Trophoblast cell (in vitro differentiated cells and primary cell): ENCODE results near the gene AP5Z1.

Experiments
- DNase-seq, 2 donors: peaks; one replicate each; pipeline ENCODE4 v3.0.0-alpha.2; 2016
- H2AFZ ChIP-seq: 2 replicates; pipeline ENCODE4 v1.6.1; 2013; ENCODE audit warnings: low read length, moderate library complexity, mild to moderate bottlenecking; ENCODE audit not compliant: insufficient read depth, poor library complexity
- H2AK5ac ChIP-seq: 2 replicates; pipeline ENCODE4 v1.6.1; 2013; ENCODE audit warnings: mild to moderate bottlenecking, low read length
- H2BK120ac ChIP-seq: 2 replicates; pipeline ENCODE4 v1.6.1; 2013; ENCODE audit warnings: low read length, mild to moderate bottlenecking, moderate library complexity; ENCODE audit not compliant: insufficient read depth, poor library complexity
- H2BK12ac ChIP-seq: 2 replicates; pipeline ENCODE4 v1.6.1; 2013; ENCODE audit warnings: mild to moderate bottlenecking, low read length, moderate library complexity
- H2BK5ac ChIP-seq: 2 replicates; pipeline ENCODE4 v1.6.1; 2013; ENCODE audit warnings: low read length, low read depth, moderate library complexity, mild to moderate bottlenecking; ENCODE audit not compliant: poor library complexity
- H3K14ac ChIP-seq: 2 replicates; pipeline ENCODE4 v1.6.1; 2013; ENCODE audit warnings: mild to moderate bottlenecking, low read length
- H3K18ac ChIP-seq: 2 replicates; pipeline ENCODE4 v1.6.1; 2013; ENCODE audit warnings: mild to moderate bottlenecking, low read length
- H3K23ac ChIP-seq: 2 replicates; pipeline ENCODE4 v1.6.1; 2013; ENCODE audit warnings: low read length
- H3K27ac ChIP-seq: 2 replicates; pipeline ENCODE4 v1.5.1; 2013; ENCODE audit warnings: low read depth, mild to moderate bottlenecking, inconsistent platforms, low read length, moderate library complexity
- H3K27me3 ChIP-seq: 2 replicates; pipeline ENCODE4 v1.6.1; 2013; ENCODE audit warnings: inconsistent platforms, mild to moderate bottlenecking, low read length, moderate library complexity; ENCODE audit not compliant: insufficient read depth
- H3K36me3 ChIP-seq, 2 experiments: 1 replicate in 1 of 2; 2 replicates in 1 of 2; pipeline ENCODE4 v1.6.1; 2013; ENCODE audit warnings: low read length in 2 of 2, mild to moderate bottlenecking in 2 of 2, moderate library complexity in 1 of 2; ENCODE audit not compliant: insufficient read depth in 2 of 2, control insufficient read depth in 1 of 2
- H3K4ac ChIP-seq: 2 replicates; pipeline ENCODE4 v1.6.1; 2013; ENCODE audit warnings: low read depth, mild to moderate bottlenecking, low read length, moderate library complexity
- H3K4me1 ChIP-seq, 2 experiments: 1 replicate in 1 of 2; 2 replicates in 1 of 2; pipeline ENCODE4 v1.6.1; 2013; ENCODE audit warnings: low read length in 2 of 2, mild to moderate bottlenecking in 2 of 2, moderate library complexity in 1 of 2; ENCODE audit not compliant: insufficient read depth in 2 of 2, control insufficient read depth in 1 of 2
- H3K4me2 ChIP-seq: 2 replicates; pipeline ENCODE4 v1.6.1; 2013; ENCODE audit warnings: inconsistent platforms, mild to moderate bottlenecking, low read length, moderate library complexity
- H3K4me3 ChIP-seq: 2 replicates; pipeline ENCODE4 v1.5.1; 2013; ENCODE audit warnings: mild to moderate bottlenecking, low read depth, low read length, inconsistent platforms
- H3K79me1 ChIP-seq: one replicate; pipeline ENCODE4 v1.6.1; 2013; ENCODE audit warnings: low read length
- H3K79me2 ChIP-seq: 2 replicates; pipeline ENCODE4 v1.6.1; 2013; ENCODE audit warnings: low read length, mild to moderate bottlenecking; ENCODE audit not compliant: control insufficient read depth, insufficient read depth, poor library complexity
- H3K9ac ChIP-seq: 2 replicates; pipeline ENCODE4 v1.6.1; 2013; ENCODE audit warnings: mild to moderate bottlenecking, low read length
- H3K9me3 ChIP-seq: 2 replicates; pipeline ENCODE4 v1.6.1; 2013; ENCODE audit warnings: low read depth, mild to moderate bottlenecking, control low read depth, inconsistent platforms, low read length; ENCODE audit not compliant: insufficient read depth
- H4K12ac ChIP-seq: 2 replicates; pipeline ENCODE4 v1.6.1; 2013; ENCODE audit warnings: low read depth, mild to moderate bottlenecking, low read length, moderate library complexity
- H4K8ac ChIP-seq: 2 replicates; pipeline ENCODE4 v1.6.1; 2013; ENCODE audit warnings: low read depth, mild to moderate bottlenecking, low read length, moderate library complexity
- H4K91ac ChIP-seq: one replicate; pipeline ENCODE4 v1.6.1; 2013; ENCODE audit warnings: low read depth, mild to moderate bottlenecking, low read length, moderate library complexity
- WGBS: extraction: QIAGEN DNeasy Blood & Tissue Kit; methylation state at CpG from one replicate; pipeline ENCODE4 v1.1.7; 2013; ENCODE audit warnings: missing lambda C conversion rate; ENCODE audit not compliant: insufficient read length, insufficient coverage; ENCODE audit errors: extremely low coverage; 5-methylcytosine and 5-hydroxymethylcytosine counted together

Gene AP5Z1

GRCh38 chr7:4765776-4766490, 9.5 kb upstream of the AP5Z1 start:
- H3K9me3 ChIP-seq = no peaks in the 10 kb centered on the region
- no peak overlapping the region for H3K4me3 ChIP-seq
- no peak overlapping the region for H3K4me2 ChIP-seq
- H3K36me3 ChIP-seq = peaks cover 45 to 46% of the 10 kb centered on the region in 2 experiments
- no peak overlapping the region for H2AK5ac ChIP-seq
- no peak overlapping the region for H2BK120ac ChIP-seq
- no peak overlapping the region for H2BK5ac ChIP-seq
- H3K4ac ChIP-seq = no peak overlapping the region
- no peak overlapping the region for H3K14ac ChIP-seq
- no peak overlapping the region for H3K27ac ChIP-seq
- no peaks in the 10 kb centered on the region for H3K27me3 ChIP-seq
- no peaks in the 10 kb centered on the region for H3K79me1 ChIP-seq
- no peak overlapping the region for H2BK12ac ChIP-seq
- no peaks in the 10 kb centered on the region for H3K79me2 ChIP-seq
- no peak overlapping the region for H3K9ac ChIP-seq
- no peak overlapping the region for H2AFZ ChIP-seq
- DNase-seq = no peak
- WGBS = no CpG with 5 or more reads among the region's 23 CpGs
- no peak overlapping the region for H3K18ac ChIP-seq
- H4K8ac ChIP-seq = no peak overlapping the region
- no peak overlapping the region for H3K23ac ChIP-seq
- H4K91ac ChIP-seq = no peak overlapping the region
- H4K12ac ChIP-seq = no peak overlapping the region
- no peaks in the 10 kb centered on the region for H3K4me1 ChIP-seq

- H3K18ac ChIP-seq = no peak overlapping the region
- H3K27me3 ChIP-seq = no peaks in the 10 kb centered on the region
- H3K27ac ChIP-seq = no peak overlapping the region
- H3K4me3 ChIP-seq = no peak overlapping the region
- WGBS = no CpG with 5 or more reads among the region's 37 CpGs
- H2BK5ac ChIP-seq = no peak overlapping the region
- no peak overlapping the region for H2BK12ac ChIP-seq
- peaks cover 36 to 40% of the 10 kb centered on the region in 2 experiments for H3K36me3 ChIP-seq
- no peak overlapping the region for H2AFZ ChIP-seq
- H2BK120ac ChIP-seq = no peak overlapping the region
- no peak overlapping the region for H4K91ac ChIP-seq
- no peak overlapping the region for H4K12ac ChIP-seq
- H3K4ac ChIP-seq = no peak overlapping the region
- no peak overlapping the region for H2AK5ac ChIP-seq
- H3K14ac ChIP-seq = no peak overlapping the region
- no peaks in the 10 kb centered on the region for H3K79me1 ChIP-seq
- no peak overlapping the region for H3K23ac ChIP-seq
- no peak overlapping the region for H3K4me2 ChIP-seq
- no peak for DNase-seq
- no peaks in the 10 kb centered on the region for H3K9me3 ChIP-seq
- no peak overlapping the region for H4K8ac ChIP-seq
- no peaks in the 10 kb centered on the region for H3K79me2 ChIP-seq
- no peaks in the 10 kb centered on the region for H3K4me1 ChIP-seq
- no peak overlapping the region for H3K9ac ChIP-seq
These were observed 8.5 kb upstream of the AP5Z1 start for GRCh38 chr7:4766666-4767519.

- no peak overlapping the region for H2AK5ac ChIP-seq
- no peaks in the 10 kb centered on the region for H3K9me3 ChIP-seq
- H2AFZ ChIP-seq = no peak overlapping the region
- H4K8ac ChIP-seq = no peak overlapping the region
- no peak overlapping the region for H3K9ac ChIP-seq
- no peaks in the 10 kb centered on the region for H3K4me1 ChIP-seq
- no peak overlapping the region for H2BK120ac ChIP-seq
- no peak overlapping the region for H4K91ac ChIP-seq
- no peak overlapping the region for H2BK5ac ChIP-seq
- H3K23ac ChIP-seq = no peak overlapping the region
- no peak overlapping the region for H3K4me3 ChIP-seq
- H3K27ac ChIP-seq = no peak overlapping the region
- peaks cover 16 to 20% of the 10 kb centered on the region in 2 experiments for H3K36me3 ChIP-seq
- H2BK12ac ChIP-seq = no peak overlapping the region
- no peak for DNase-seq
- H3K79me2 ChIP-seq = no peaks in the 10 kb centered on the region
- no peak overlapping the region for H3K4ac ChIP-seq
- H3K79me1 ChIP-seq = no peaks in the 10 kb centered on the region
- WGBS = no CpG with 5 or more reads among the region's 27 CpGs
- no peaks in the 10 kb centered on the region for H3K27me3 ChIP-seq
- H3K4me2 ChIP-seq = no peak overlapping the region
- no peak overlapping the region for H3K18ac ChIP-seq
- H3K14ac ChIP-seq = no peak overlapping the region
- no peak overlapping the region for H4K12ac ChIP-seq
These were observed 6.5 kb upstream of the AP5Z1 start for GRCh38 chr7:4768597-4769569.

- Histone ChIP-seq H3K79me2 (no peaks in the 10 kb centered on the region), H3K36me3 (peaks cover 9 to 14% of the 10 kb centered on the region in 2 experiments), H3K4me3 (no peak overlapping the region), H3K4me2 (no peak overlapping the region), H3K27me3 (no peaks in the 10 kb centered on the region), H3K23ac (no peak overlapping the region), H4K91ac (no peak overlapping the region), H2BK5ac (no peak overlapping the region), H3K27ac (no peak overlapping the region), H4K12ac (no peak overlapping the region), H2BK120ac (no peak overlapping the region), H3K14ac (no peak overlapping the region), H3K9ac (no peak overlapping the region), H2AK5ac (no peak overlapping the region), H3K4ac (no peak overlapping the region), H2BK12ac (no peak overlapping the region), H2AFZ (no peak overlapping the region), H3K9me3 (no peaks in the 10 kb centered on the region), H3K18ac (no peak overlapping the region), H3K79me1 (no peaks in the 10 kb centered on the region), H4K8ac (no peak overlapping the region), H3K4me1 (peaks cover 2 to 4% of the 10 kb centered on the region in 2 experiments)
- WGBS = no CpG with 5 or more reads among the region's 7 CpGs
- no peak for DNase-seq
These were observed 5.7 kb upstream of the AP5Z1 start for GRCh38 chr7:4769761-4770160.
